K562 (cell line): ENCODE data around the gene NLGN2. TPM values are rescaled to one million over a fixed set of nuclear protein-coding genes. Genes with fewer than 3 reads are reported as not detected.

ENCODE experiments used
- CBX1 ChIP-seq: sonication (generic); IDR thresholded peaks from 2 replicates; pipeline ENCODE4 v1.6.1; 2016; ENCODE audit warnings: antibody characterized with exemption, low read depth, mild to moderate bottlenecking
- CCNT2 ChIP-seq: IDR thresholded peaks from 2 replicates; pipeline ENCODE4 v1.6.1; 2011; ENCODE audit warnings: borderline replicate concordance, low read depth, mild to moderate bottlenecking, moderate library complexity, mixed read lengths, low read length; ENCODE audit not compliant: insufficient read length; ENCODE audit errors: extremely low read depth
- CHD4 ChIP-seq: fragments of 200-600 bp; sonication (generic); IDR thresholded peaks from 3 replicates; pipeline ENCODE4 v1.6.1; 2012; ENCODE audit warnings: low read depth, mild to moderate bottlenecking, mixed read lengths, low read length, inconsistent platforms; ENCODE audit not compliant: insufficient read depth, insufficient replicate concordance, poor library complexity, severe bottlenecking
- CREB1 ChIP-seq, 2 experiments: sonication (generic) in 1 of 2; formaldehyde crosslinking in 1 of 2; IDR thresholded peaks; 2 replicates each; pipeline versions ENCODE4 v1.6.1 to v1.8.0; 2012 to 2022; ENCODE audit warnings: inconsistent platforms in 1 of 2, mild to moderate bottlenecking in 1 of 2, missing genetic modification reagents in 1 of 2, moderate library complexity in 1 of 2
- LEF1 ChIP-seq: fragments of 450-650 bp; IDR thresholded peaks from 2 replicates; pipeline ENCODE4 v1.6.1; 2016; ENCODE audit warnings: mild to moderate bottlenecking
- NFE2 ChIP-seq: IDR thresholded peaks from 2 replicates; pipeline ENCODE4 v1.6.1; 2014; ENCODE audit warnings: antibody characterized with exemption, low read depth
- NR1H2 ChIP-seq: sonication (generic); formaldehyde crosslinking; IDR thresholded peaks from 2 replicates; pipeline ENCODE4 v1.4.0; 2020; ENCODE audit warnings: mild to moderate bottlenecking, missing genetic modification reagents
- PATZ1 ChIP-seq: fragments of 250-450 bp; sonication (Bioruptor Pico); IDR thresholded peaks from 2 replicates; pipeline ENCODE4 v1.5.0; 2020; ENCODE audit warnings: mild to moderate bottlenecking, borderline replicate concordance
- PHB ChIP-seq: fragments of 250-450 bp; sonication (Bioruptor Pico); IDR thresholded peaks from 2 replicates; pipeline ENCODE4 v1.5.0; 2021
- PHTF2 ChIP-seq: fragments of 250-450 bp; sonication (Bioruptor Pico); IDR thresholded peaks from 2 replicates; pipeline ENCODE4 v1.5.0; 2021; ENCODE audit warnings: mild to moderate bottlenecking
- TBL1XR1 ChIP-seq, 2 experiments: IDR thresholded peaks; 2 replicates each; pipeline ENCODE4 v1.6.1; 2012; ENCODE audit warnings: improper control_type of control experiment in 2 of 2, low read length in 2 of 2, mild to moderate bottlenecking in 1 of 2
- TCF7 ChIP-seq: sonication (generic); IDR thresholded peaks from 2 replicates; pipeline ENCODE4 v1.6.1; 2016; ENCODE audit warnings: antibody characterized with exemption, borderline replicate concordance
- TCF7L2 ChIP-seq: fragments of 150-350 bp; IDR thresholded peaks from 2 replicates; pipeline ENCODE4 v1.6.1; 2016; ENCODE audit warnings: low read depth, mild to moderate bottlenecking, low read length, moderate library complexity
- TCFL5 ChIP-seq: fragments of 250-450 bp; sonication (Bioruptor Pico); conservative IDR thresholded peaks from 2 replicates; pipeline ENCODE4 v1.6.1; 2021; ENCODE audit warnings: mild to moderate bottlenecking, moderate library complexity, matching md5 sums
- U2AF2 ChIP-seq: fragments of 200-400 bp; formaldehyde crosslinking; optimal IDR thresholded peaks from 2 replicates; pipeline ENCODE3; 2017; ENCODE audit warnings: low read depth, mild to moderate bottlenecking, low read length
- UBTF ChIP-seq, 2 experiments: IDR thresholded peaks; 2 replicates each; pipeline ENCODE4 v1.6.1; 2012; ENCODE audit warnings: improper control_type of control experiment in 2 of 2, low read depth in 2 of 2, low read length in 2 of 2, borderline replicate concordance in 1 of 2
- ZC3H4 ChIP-seq: sonication (generic); formaldehyde crosslinking; IDR thresholded peaks from 2 replicates; pipeline ENCODE4 v1.9.0; 2021; ENCODE audit warnings: missing genetic modification reagents, borderline replicate concordance
- ZNF316 ChIP-seq: fragments of 450-650 bp; IDR thresholded peaks from 2 replicates; pipeline ENCODE4 v1.6.1; 2016
- ZNF695 ChIP-seq: fragments of 450-650 bp; formaldehyde crosslinking; IDR thresholded peaks from 2 replicates; pipeline ENCODE4 v1.4.0; 2020; ENCODE audit warnings: mild to moderate bottlenecking, moderate library complexity
- ZNF778 ChIP-seq: fragments of 450-650 bp; formaldehyde crosslinking; IDR thresholded peaks from 2 replicates; pipeline ENCODE4 v1.4.0; 2020; ENCODE audit warnings: mild to moderate bottlenecking, moderate library complexity
- ZNF785 ChIP-seq: fragments of 250-450 bp; sonication (Bioruptor Pico); IDR thresholded peaks from 2 replicates; pipeline ENCODE4 v1.4.0; 2020; ENCODE audit warnings: mild to moderate bottlenecking
- polyA plus RNA-seq, 8 experiments: library from polyadenylated mRNA; depleted of rRNA in 4 of 8; stranded (reverse) in 5 of 8; unstranded in 3 of 8; fragments of >200 nt; fragmentation: Nextera tagmentation in 2 of 8; fragmentation: Illumina TruSeq in 1 of 8; extraction: Ambion mirVana in 2 of 8; extraction: Trizol in 1 of 8; gene quantifications; 2 replicates each; pipeline versions ENCODE4 v1.2.1 to v1.2.3, GENCODE V29; 2011 to 2014; ENCODE audit warnings: inconsistent platforms in 1 of 8, missing spikeins in 1 of 8
- total RNA-seq, 7 experiments: library from RNA; depleted of rRNA in 6 of 7; stranded (reverse); fragments of >200 nt in 6 of 7; fragmentation: Illumina TruSeq in 2 of 7; extraction: Trizol in 2 of 7; gene quantifications; 2 replicates each; pipeline versions ENCODE4 v1.2.1 to v1.2.3, GENCODE V29; 2011 to 2021; ENCODE audit warnings: low replicate concordance in 1 of 7
- TF ChIP-seq, protein P1 (sequence below): fragments of 450-650 bp; IDR thresholded peaks from 2 replicates; pipeline ENCODE4 v1.7.0; 2016; ENCODE audit warnings: borderline replicate concordance

NLGN2 gene
- total and polyA plus RNA-seq, 9 of the 15 experiments (the other 6 are each of a cell fraction or from before 2014, with no cell fraction given): 0.11 to 7.8 (median 0.77) TPM

- TF ChIP-seq CHD4: no peak
- TF ChIP-seq ZNF316: no peak
- TF ChIP-seq, protein P1, sequence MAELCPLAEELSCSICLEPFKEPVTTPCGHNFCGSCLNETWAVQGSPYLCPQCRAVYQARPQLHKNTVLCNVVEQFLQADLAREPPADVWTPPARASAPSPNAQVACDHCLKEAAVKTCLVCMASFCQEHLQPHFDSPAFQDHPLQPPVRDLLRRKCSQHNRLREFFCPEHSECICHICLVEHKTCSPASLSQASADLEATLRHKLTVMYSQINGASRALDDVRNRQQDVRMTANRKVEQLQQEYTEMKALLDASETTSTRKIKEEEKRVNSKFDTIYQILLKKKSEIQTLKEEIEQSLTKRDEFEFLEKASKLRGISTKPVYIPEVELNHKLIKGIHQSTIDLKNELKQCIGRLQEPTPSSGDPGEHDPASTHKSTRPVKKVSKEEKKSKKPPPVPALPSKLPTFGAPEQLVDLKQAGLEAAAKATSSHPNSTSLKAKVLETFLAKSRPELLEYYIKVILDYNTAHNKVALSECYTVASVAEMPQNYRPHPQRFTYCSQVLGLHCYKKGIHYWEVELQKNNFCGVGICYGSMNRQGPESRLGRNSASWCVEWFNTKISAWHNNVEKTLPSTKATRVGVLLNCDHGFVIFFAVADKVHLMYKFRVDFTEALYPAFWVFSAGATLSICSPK: no peak
- TF ChIP-seq ZNF695 (CRISPR knock-in tag): no peak
- TF ChIP-seq UBTF (IDR thresholded peaks at IDR 0.05; ENCODE audit: borderline replicate concordance in 1 of 2, low read depth in 2 of 2, low read length in 2 of 2): peak; percentile 45 to 88; a peak in 2 of 4 replicates
- no peak for TF ChIP-seq TCF7
- no peak for TF ChIP-seq TBL1XR1 (IDR thresholded peaks at IDR 0.05; ENCODE audit: low read length in 2 of 2)
- no peak for TF ChIP-seq TCFL5 (CRISPR knock-in tag)
- TF ChIP-seq ZNF785: no peak
- TF ChIP-seq NFE2: no peak
- no peak for TF ChIP-seq CCNT2
- no peak for TF ChIP-seq ZNF778 (CRISPR knock-in tag)
- peak; percentile 43; the same call in 1 of the 2 replicates for TF ChIP-seq TCF7L2
- 0 out of 2 replicates have a peak, but pooled peaks have one; percentile 43 for TF ChIP-seq CREB1 (IDR thresholded peaks at IDR 0.05)
- peak; percentile 52; the same call in 1 of the 2 replicates for TF ChIP-seq CREB1 (CRISPR knock-in tag; IDR thresholded peaks at IDR 0.05)
- TF ChIP-seq PHB (CRISPR knock-in tag): no peak
- TF ChIP-seq CBX1: no peak
- no peak for TF ChIP-seq ZC3H4 (CRISPR knock-in tag)
- TF ChIP-seq NR1H2 (CRISPR knock-in tag): no peak
- TF ChIP-seq PATZ1 (CRISPR knock-in tag): no peak
- no peak for TF ChIP-seq PHTF2
- TF ChIP-seq U2AF2: no peak
- no peak for TF ChIP-seq LEF1
Measured at GRCh38 chr17:7403977-7404736, 3.5 kb upstream of the NLGN2 start, which contains the start of gene TMEM256 (continued).
